Stimulated activated CD4-positive, alpha-beta T cell treated with anti-CD3 and anti-CD28 coated beads, Interleukin-15, amount 100 ng/mL, for 48 hours (primary cell): ENCODE results near the gene SDS.

Source experiments
- DNase-seq, 2 donors: peaks; one replicate each; pipeline ENCODE4 v3.0.0-alpha.2; 2020; ENCODE audit warnings: low read depth in 2 of 2

SDS gene, protein sequence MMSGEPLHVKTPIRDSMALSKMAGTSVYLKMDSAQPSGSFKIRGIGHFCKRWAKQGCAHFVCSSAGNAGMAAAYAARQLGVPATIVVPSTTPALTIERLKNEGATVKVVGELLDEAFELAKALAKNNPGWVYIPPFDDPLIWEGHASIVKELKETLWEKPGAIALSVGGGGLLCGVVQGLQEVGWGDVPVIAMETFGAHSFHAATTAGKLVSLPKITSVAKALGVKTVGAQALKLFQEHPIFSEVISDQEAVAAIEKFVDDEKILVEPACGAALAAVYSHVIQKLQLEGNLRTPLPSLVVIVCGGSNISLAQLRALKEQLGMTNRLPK

DNA sequence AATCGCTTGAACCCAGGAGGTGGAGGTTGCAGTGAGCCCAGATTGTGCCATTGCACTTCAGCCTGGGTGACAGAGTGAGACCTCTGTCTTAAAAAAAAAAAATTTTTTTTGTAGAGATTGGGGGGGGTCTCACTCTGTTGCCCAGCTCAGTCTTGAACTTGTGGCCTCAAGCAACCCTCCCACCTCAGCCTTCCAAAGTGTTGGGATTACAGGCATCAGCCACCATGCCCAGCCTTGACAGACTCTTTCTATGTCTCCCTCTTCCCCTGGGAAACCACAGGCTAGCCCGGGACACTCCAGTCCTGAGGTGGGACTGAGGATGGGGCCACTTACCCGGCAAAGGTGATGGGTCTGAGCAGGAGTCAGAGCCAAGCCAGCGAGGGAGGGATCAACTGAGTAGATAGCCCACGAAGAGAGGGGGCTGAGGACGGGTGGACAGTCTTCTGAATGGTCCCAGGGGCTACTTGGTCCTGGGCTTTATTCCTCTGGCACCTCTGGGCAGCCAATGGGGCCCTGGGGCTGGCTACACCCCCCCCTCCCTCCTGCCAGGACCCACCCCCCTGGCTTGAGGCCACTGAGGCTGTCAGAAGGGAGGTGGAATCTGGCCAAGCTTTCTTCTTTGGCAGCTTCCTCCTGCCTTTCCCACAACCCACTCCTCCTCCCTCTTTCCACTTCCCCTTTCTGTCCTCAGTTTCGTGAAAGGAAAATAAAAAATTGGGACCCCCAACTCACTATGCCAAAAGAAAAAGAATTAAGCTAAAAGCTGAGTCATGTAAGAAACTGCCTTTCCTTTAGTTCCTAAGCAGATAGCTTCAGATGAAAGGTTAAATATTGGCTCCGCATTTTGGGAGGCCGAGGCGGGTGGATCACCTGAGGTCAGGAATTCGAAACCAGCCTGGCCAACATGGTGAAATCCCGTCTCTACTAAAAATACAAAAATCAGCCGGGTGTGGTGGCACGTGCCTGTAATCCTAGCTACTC, at the start of gene SDS:
Gene SDS (minus strand): TSS at position 453 of the 981 bp plus-strand sequence. CDS start 4,179 bp downstream, outside the sequence.
- DNase-seq: no peak

GRCh38 chr12:113453330-113453729, 49.6 kb upstream of the SDS start:
- DNase-seq: no peak

- DNase-seq: no peak
Observed at GRCh38 chr12:113452458-113452857, 48.8 kb upstream of the SDS start.

DNA sequence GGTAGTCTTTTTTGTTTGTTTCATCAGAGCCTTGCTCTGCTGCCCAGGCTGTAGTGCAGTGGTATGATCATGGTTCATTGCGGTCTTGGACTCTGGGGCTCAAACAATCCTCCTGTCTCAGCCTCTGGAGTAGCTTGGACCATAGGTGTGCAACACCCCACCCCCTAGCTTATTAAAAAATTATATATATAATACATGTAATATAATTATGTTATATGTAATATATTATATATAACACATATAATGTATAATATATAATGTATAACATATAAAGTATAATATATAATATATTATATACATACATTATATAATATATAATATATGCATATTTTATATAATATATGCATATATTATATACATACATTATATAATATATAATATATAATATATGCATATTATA, 46.2 kb upstream of the SDS start:
- no peak for DNase-seq

DNA sequence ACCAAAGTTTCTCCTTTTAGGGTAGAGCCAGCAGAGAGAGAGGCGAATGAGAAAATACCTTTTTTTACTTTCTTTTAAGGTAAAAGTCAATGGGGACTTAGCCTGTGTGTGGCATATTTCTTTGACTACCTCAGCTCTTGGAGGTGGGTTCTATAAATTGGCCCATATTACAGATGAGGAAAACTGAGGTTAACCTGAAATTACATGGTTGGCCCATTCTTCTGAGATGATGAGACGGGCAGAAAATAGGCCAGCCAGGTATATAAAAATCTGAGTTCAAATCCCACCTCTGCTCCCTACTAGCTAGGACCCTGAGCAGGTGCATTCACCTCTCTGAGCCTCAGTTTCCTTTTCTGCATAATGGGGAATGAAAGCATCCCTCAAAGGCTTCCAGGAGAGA, 45.6 kb upstream of the SDS start:
- DNase-seq: no peak

GRCh38 chr12:113448873-113449272, 45.2 kb upstream of the SDS start:
- no peak for DNase-seq

GRCh38 chr12:113445544-113446171, 42.0 kb upstream of the SDS start:
- no peak for DNase-seq

GRCh38 chr12:113443030-113443539, 39.4 kb upstream of the SDS start:
- no peak for DNase-seq

- DNase-seq: no peak
Observed at GRCh38 chr12:113440947-113441782, 37.5 kb upstream of the SDS start.

DNA sequence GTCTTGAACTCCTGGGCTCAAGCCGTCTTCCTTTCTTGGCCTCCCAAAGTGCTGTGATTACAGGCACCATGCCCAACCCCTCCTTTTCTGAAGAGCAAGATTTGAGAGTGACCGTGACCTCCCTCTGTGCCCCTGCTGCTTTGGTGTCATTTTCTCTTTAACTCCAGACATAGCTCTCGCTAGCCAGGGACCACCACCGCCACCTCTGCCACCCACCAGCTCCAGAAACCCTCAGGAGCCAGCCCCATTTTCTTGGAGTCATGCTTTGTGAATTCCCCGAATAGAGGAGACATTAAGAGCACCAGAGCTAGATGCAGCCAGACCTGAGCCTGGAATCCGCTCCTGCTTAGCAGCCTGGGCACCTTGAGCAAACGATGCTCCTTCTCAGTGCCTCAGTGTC, 36.6 kb upstream of the SDS start:
- DNase-seq: no peak

GRCh38 chr12:113439606-113440030, 35.9 kb upstream of the SDS start:
- no peak for DNase-seq

GRCh38 chr12:113439301-113439597, 35.6 kb upstream of the SDS start:
- DNase-seq: no peak

GRCh38 chr12:113438523-113439300, 35.0 kb upstream of the SDS start:
- DNase-seq: no peak

DNA sequence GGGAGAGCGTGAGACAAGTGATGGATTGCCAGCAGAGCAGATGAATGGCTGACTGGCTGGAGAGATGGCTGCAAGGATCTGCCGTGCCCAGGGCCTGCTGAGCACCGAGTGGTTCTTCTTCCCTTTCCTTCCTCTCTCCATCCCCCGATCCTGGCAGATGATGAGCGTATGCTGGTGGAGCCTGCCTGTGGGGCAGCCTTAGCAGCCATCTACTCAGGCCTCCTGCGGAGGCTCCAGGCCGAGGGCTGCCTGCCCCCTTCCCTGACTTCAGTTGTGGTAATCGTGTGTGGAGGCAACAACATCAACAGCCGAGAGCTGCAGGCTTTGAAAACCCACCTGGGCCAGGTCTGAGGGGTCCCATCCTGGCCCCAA, 34.0 kb upstream of the SDS start:
- DNase-seq: no peak

GRCh38 chr12:113436993-113437728, 33.5 kb upstream of the SDS start:
- no peak for DNase-seq

DNA sequence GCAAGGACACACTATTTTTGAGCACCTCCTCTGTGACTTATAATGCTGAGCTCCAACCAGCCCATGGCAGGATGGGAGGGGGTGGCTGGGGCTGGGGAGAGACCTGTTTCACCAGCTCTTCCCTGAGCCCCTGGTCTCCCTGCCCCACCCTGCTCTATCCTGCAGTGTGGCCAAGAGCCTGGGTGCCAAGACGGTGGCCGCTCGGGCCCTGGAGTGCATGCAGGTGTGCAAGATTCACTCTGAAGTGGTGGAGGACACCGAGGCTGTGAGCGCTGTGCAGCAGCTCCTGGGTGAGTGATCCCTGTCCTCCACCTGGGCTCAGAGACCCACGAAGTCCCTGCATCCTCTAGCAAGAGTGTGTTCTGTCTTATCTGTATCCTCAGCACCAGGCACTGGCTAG, 32.9 kb upstream of the SDS start:
- no peak for DNase-seq

- no peak for DNase-seq
Observed at GRCh38 chr12:113435367-113435766, 31.7 kb upstream of the SDS start.

GRCh38 chr12:113432986-113433385, 29.3 kb upstream of the SDS start:
- DNase-seq: no peak

- no peak for DNase-seq
Observed at GRCh38 chr12:113428482-113428881, 24.8 kb upstream of the SDS start.

DNA sequence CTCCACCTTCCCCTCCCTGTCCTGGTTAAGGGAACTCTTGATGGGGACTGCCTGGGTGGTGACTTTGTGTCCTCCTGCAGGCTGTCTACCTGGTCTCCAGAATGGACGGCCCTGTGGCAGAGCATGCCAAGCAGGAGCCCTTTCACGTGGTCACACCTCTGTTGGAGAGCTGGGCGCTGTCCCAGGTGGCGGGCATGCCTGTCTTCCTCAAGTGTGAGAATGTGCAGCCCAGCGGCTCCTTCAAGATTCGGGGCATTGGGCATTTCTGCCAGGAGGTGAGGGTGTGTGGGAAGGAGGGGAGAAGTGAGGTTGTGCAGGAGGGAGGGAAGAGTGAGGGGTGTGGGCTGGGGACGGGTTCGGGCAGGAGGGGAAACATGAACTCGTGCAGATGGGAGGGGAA, 24.2 kb upstream of the SDS start:
- DNase-seq: no peak
